Right kidney (tissue), 1 donor: ENCODE data around the gene RAD50.
"Not testable (repeated sequence)": the region's sequence is repeated elsewhere in the genome, so short reads cannot be mapped to it uniquely, and the experiment has no call there.

Source experiments
- DNase-seq: peaks from one replicate; pipeline ENCODE4 v3.0.0-alpha.2; 2016

The RAD50 gene

GRCh38 chr5:132557478-132558172 lies 848 bp downstream of the RAD50 start:
- no peak for DNase-seq

DNA sequence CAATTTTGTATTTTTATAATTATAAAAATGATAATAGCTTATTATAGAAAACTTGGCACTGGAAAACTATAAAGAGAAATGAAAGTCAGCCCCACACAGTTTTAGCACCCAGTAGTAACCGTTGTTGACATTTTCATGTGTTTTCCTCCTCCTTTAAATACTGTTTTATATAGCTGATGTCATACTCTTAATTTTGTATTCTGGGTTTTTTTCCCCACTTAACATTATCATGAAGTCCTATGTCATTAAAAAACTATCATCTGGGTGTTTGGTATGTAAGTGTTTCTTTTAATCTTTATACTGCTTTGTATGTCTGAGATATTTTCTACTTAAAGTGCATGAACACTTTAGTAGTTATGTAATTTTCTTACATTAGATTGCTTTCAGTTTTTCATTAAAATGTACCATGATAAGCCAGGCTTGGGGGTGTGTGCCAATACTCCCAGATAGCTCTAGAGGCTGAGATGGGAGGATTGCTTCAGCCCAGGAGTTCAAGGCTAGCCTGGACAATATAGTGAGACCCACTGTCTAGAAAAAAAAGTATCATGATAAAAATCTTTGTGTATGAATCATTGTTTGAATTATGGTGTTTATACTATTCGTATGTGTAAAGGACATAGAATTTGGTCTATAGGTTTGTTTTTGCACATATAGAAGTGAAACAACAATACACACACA lies 2.7 kb downstream of the RAD50 start:
- no peak for DNase-seq

- no peak for DNase-seq
These were observed 4.8 kb downstream of the RAD50 start for GRCh38 chr5:132561601-132562000.

DNA sequence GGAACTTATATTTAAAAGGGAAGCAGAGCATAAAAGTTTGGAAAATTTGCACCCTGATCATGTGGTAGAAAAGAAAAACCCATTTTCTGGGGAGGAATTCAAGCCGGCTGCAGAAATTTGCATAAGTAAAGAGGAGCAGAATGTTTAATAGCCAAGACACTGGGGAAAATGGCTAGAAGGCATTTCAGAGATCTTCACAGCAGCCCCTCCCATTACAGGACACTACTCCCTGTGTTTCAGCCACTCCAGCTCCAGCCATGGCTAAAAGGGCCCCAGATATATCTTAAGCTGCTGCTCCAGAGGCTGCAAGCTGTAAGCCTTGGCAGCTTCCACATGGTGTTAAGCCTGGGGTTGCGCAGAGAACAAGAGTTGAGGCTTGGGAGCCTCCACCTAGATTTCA lies 7.8 kb downstream of the RAD50 start:
- DNase-seq, result not testable (repeated sequence)

GRCh38 chr5:132566657-132567056 lies 9.9 kb downstream of the RAD50 start:
- DNase-seq, result no peak

DNA sequence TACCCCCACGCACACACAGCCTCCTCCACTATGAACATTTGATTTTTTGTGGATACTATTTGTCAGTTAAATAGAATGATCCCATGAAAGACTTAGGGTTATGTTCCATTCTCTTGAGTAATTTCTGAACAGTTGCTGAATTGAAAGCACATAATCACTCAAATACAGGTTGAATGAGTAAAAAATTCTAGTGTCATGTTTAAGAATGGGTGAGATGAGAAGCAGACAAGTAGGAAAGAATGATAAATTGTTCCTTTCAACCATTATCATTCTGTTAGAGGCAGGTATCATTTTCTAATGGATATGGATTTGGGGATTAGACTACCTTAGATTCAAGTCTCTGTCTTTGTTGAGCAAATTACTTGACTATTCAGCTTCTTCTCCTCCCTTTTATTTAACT lies 19.3 kb downstream of the RAD50 start:
- no peak for DNase-seq

- DNase-seq, result not testable (repeated sequence)
These were observed 27.8 kb downstream of the RAD50 start for GRCh38 chr5:132584560-132584959.

DNA sequence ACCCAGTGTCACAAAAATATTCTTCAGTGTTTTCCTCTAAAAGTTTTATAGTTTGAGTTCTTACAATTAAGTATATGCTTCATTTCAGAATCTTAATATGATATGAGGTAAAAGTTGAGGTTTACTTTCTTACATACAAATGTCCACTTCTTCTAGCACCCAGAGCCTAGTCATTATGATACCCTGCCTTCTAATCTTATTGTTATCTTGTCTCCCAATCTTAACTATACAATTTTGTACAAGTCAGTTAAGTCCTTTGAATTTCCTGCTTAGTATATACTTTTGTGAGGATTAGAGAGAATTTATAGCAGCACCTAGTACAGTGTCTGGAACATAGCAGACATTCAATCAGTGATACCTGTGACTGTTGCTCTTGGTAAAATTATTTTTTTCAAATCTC lies 29.3 kb downstream of the RAD50 start:
- DNase-seq, result no peak

GRCh38 chr5:132589467-132589866 lies 32.7 kb downstream of the RAD50 start:
- no peak for DNase-seq

DNA sequence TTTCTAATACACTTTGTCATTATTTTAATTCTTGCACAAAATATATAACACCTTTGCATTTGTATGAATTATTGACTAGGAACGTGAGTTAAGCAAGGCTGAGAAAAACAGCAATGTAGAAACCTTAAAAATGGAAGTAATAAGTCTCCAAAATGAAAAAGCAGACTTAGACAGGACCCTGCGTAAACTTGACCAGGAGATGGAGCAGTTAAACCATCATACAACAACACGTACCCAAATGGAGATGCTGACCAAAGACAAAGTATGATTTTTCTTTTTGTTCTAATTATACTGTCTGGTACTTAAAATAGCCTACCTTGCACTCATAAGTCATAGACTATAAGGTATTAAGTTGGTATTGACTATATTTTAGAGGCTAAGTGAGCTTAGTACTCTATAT lies 34.4 kb downstream of the RAD50 start:
- no peak for DNase-seq

- DNase-seq, result no peak
These were observed 35.7 kb downstream of the RAD50 start for GRCh38 chr5:132592521-132592920.

GRCh38 chr5:132594170-132594569 lies 37.4 kb downstream of the RAD50 start:
- DNase-seq, result no peak

DNA sequence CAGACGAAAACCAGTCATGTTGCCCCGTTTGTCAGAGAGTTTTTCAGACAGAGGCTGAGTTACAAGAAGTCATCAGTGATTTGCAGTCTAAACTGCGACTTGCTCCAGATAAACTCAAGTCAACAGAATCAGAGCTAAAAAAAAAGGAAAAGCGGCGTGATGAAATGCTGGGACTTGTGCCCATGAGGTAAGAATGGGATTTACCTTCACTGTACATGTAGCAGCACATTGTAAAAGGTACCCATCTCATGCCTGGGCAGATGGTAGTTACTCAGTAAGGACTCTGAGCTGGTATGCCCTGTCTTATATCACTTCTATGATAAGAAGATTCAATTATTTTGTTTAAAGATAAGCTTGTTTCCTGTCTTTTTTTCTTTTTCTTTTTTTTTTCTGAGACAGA lies 38.8 kb downstream of the RAD50 start:
- DNase-seq, result no peak

DNA sequence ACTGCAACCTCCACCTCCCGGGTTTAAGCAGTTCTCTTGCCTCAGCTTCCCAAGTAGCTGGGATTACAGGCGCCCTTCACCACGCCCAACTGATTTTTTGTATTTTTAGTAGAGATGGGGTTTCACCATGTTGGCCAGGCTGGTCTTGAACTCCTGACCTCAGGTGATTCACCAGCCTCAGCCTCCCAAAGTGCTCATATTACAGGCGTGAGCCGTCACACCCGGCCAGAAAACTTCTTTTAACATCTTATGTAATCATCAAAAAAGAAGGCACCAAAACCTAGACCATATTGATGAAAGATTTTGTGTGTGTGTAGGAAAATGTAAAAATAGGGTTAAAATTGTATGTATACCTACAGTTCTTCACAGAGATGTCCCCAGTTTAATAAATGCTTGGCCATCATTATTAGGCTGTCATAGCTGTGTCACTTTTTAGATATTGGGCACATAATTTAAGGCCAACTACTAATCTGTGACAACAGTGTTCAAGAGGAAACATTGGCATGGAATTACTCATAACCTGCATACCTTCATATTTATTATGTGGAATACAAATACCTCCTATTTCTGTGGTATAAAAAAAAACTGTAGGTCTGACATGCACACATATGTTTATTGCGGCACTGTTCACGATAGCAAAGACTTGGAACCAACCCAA lies 44.4 kb downstream of the RAD50 start:
- DNase-seq, result no peak

DNA sequence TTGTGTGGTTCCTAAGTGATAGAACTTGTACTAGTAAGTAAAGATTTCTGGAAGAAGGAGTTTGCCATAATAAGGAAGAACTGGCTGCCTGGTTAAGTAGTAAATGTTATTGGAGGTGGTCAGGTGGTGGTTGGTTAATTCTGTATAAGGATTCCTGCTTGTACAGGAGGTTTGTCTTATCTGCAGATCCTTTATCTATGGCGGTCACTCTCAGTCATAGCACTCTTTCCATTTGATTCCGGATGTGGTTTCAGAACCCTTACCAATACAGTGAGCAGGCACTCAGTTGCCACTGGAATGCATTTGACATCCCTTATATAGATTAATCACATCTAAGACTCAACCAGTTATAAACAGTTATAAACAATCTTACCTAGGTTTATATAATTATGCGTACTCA lies 50.3 kb downstream of the RAD50 start:
- no peak for DNase-seq

GRCh38 chr5:132608107-132608506 lies 51.3 kb downstream of the RAD50 start:
- DNase-seq, result no peak

GRCh38 chr5:132611965-132612364 lies 55.2 kb downstream of the RAD50 start:
- DNase-seq, result no peak

GRCh38 chr5:132612846-132613245 lies 56.1 kb downstream of the RAD50 start:
- no peak for DNase-seq

GRCh38 chr5:132621699-132622098 lies 64.9 kb downstream of the RAD50 start:
- no peak for DNase-seq

DNA sequence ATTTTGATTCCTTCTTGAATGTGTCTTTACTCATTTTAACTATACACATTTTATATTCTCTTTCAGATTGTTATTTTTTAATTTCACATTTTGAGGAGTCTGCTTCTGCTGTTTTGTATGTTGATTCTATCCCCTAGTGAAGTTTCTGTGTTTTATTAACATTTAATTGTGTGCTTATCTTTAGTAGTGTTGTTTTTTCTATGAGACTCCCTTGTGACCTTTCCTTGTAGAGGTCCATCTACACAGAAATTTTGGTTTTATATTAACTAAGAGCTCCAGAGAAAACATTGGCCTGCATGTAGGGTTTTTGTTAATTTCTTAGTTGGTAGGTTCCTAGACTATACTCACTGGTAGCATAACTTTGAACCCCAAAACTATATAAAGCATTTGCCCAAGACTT lies 65.8 kb downstream of the RAD50 start:
- DNase-seq, result no peak

DNA sequence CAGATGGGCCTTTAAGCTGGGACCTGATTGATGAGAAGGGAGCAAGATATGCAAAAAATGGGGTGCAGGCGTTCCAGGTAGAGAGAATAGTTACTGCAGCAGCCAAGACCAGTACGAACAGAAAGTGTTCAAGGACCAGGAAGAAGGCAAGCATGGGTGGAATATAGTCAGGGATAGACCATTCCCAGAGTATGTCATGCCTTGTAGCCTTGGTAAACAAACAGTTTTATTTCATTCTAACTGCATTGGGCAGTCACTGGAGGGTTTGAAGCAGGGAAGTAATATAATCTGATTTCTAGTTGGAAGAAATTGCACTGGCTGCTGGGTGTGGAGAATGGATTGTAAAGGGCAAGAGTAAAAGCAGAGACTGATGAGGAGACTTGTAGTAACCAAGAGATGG lies 70.7 kb downstream of the RAD50 start:
- no peak for DNase-seq

DNA sequence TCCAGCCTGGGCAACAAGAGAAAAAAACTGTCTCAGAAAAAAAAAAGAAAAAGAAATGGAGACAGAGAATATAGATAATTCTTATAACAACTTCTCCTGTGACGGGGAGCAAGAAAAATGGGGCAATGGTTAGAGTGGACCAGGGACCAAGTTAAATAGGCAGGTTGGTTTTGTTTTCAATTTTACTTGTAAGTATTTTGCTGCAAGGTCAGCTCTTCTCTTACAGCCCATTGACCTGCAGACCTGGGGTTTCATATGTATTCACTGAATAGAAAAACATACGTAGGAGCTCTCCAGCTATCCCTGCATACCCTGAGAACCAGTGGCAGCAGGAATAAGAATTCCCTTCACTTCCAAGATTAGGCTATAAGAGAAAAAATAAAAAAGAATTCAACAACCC lies 72.0 kb downstream of the RAD50 start:
- DNase-seq, result no peak

- no peak for DNase-seq
These were observed 72.6 kb downstream of the RAD50 start for GRCh38 chr5:132629230-132629944.
